ENCODE data around the gene RPL23.

The RPL23 gene

DNA sequence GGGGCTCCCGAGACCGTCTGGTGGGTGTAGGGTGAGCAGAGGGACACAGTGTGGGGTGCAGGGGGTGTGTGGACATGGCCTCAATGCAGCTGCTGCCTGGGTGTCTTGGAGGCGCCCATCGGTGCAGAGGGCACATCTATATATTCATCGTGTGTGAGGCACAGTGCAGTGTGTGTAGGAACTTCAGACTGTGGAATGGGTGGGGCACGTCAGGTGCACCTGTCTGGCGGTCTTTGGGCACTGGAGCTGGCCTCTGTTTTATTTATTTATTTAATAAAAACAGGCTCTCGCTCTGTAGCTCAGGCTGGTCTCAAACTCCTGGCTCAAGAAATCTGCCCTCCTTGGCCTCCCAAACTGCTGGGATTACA, 33.1 kb upstream of the RPL23 start:
- Histone ChIP-seq H3K4me3 (ENCODE audit: low read length) (no peak overlapping the region), H3K23ac (ENCODE audit: low read length) (no peak overlapping the region), H3K4ac (ENCODE audit: low read depth, low read length) (no peak overlapping the region), H4K8ac (ENCODE audit: low read depth, low read length) (no peak overlapping the region), H3K27ac (ENCODE audit: low read depth, low read length) (no peak overlapping the region), H3K56ac (ENCODE audit: low read length) (no peak overlapping the region), H4K5ac (ENCODE audit: low read length) (no peak overlapping the region), H3K4me2 (ENCODE audit: low read length) (no peak overlapping the region), H3K79me1 (ENCODE audit: low read length) (peaks cover 29% of the 10 kb centered on the region), H2BK120ac (ENCODE audit: low read depth, low read length) (no peak overlapping the region), H3K27me3 (ENCODE audit: insufficient read depth, low read length, poor library complexity) (no peaks in the 10 kb centered on the region), H3K36me3 (ENCODE audit: control insufficient read depth, insufficient read depth, low read length) (peaks cover 2% of the 10 kb centered on the region), H3K79me2 (ENCODE audit: control insufficient read depth, insufficient read depth, low read length) (peaks cover 46% of the 10 kb centered on the region), H3K18ac (ENCODE audit: low read length) (no peak overlapping the region), H2BK5ac (ENCODE audit: low read length) (no peak overlapping the region), H2AK5ac (ENCODE audit: low read length) (no peak overlapping the region), H3K9ac (ENCODE audit: low read length) (no peak overlapping the region), H3K4me1 (ENCODE audit: control insufficient read depth, low read depth, low read length) (peaks cover 18% of the 10 kb centered on the region), H2BK15ac (replicated peaks; ENCODE audit: low read depth) (no peak overlapping the region)
- no peak for DNase-seq
- no CpG with 5 or more reads among the region's 8 CpGs for WGBS (ENCODE audit: extremely low coverage, insufficient coverage, low lambda C conversion rate)

DNA sequence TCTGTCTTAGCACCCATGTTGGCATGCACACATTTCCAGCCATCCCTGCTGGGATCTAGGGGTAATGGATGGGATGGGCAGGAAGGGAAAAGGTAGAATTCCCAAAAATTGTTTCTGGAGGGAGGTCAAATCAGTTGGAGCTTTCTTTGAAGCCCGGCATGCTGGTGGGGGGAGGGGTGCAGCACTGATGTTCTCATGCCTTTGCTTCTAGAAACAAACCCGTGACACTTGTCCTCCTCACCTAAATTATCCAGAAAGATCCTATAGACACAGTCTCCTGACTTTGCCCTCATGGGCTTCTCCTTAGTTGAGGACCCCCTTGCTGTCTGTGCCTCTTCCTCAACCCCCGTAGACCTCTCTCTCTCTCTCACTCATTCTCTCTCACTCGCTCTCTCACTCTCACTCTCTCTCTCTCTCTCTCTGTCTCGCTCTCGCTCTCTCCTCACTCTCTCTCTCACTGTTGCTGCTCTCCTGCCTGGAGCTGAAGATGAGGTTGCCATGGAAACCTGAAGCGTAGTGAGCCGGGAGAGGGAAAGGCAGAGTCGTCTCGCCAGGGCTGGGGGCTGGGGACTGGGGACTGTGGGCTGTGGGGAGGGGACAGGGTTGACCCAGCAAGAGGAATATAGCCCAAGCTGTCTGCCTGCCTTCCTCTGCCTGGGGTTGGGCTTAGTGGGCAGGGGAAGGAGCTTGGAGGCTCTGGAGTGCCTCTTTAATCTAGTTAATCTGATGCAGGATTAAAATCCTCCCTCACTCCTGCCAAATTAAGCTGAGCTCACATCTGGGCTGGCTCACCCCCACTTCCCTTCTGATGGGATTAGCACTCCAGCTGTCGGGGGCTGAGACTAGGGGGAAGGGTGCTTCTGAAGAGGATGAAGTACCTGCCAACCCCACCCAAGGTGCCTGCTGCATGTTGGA, 32.5 kb upstream of the RPL23 start:
- peaks cover 2% of the 10 kb centered on the region for H3K36me3 ChIP-seq (ENCODE audit: control insufficient read depth, insufficient read depth, low read length)
- no peak overlapping the region for H4K8ac ChIP-seq (ENCODE audit: low read depth, low read length)
- no peak overlapping the region for H2BK5ac ChIP-seq (ENCODE audit: low read length)
- H4K5ac ChIP-seq (ENCODE audit: low read length) = no peak overlapping the region
- peaks cover 20% of the 10 kb centered on the region for H3K4me1 ChIP-seq (ENCODE audit: control insufficient read depth, low read depth, low read length)
- no peaks in the 10 kb centered on the region for H3K27me3 ChIP-seq (ENCODE audit: insufficient read depth, low read length, poor library complexity)
- no peak overlapping the region for H3K9ac ChIP-seq (ENCODE audit: low read length)
- H3K4ac ChIP-seq (ENCODE audit: low read depth, low read length) = peak overlapping the region; percentile 17
- no peak overlapping the region for H2BK15ac ChIP-seq (replicated peaks; ENCODE audit: low read depth)
- peak; percentile 94 for DNase-seq
- H2AK5ac ChIP-seq (ENCODE audit: low read length) = no peak overlapping the region
- H3K56ac ChIP-seq (ENCODE audit: low read length) = peak overlapping the region; percentile 51
- no peak overlapping the region for H3K18ac ChIP-seq (ENCODE audit: low read length)
- H3K4me2 ChIP-seq (ENCODE audit: low read length) = no peak overlapping the region
- peak overlapping the region; percentile 9 for H3K27ac ChIP-seq (ENCODE audit: low read depth, low read length)
- 100% methylated on average over 3 of the region's 11 CpGs for WGBS (ENCODE audit: extremely low coverage, insufficient coverage, low lambda C conversion rate)
- no peak overlapping the region for H2BK120ac ChIP-seq (ENCODE audit: low read depth, low read length)
- no peak overlapping the region for H3K4me3 ChIP-seq (ENCODE audit: low read length)
- H3K79me2 ChIP-seq (ENCODE audit: control insufficient read depth, insufficient read depth, low read length) = peaks cover 53% of the 10 kb centered on the region
- H3K23ac ChIP-seq (ENCODE audit: low read length) = no peak overlapping the region
- peaks cover 32% of the 10 kb centered on the region for H3K79me1 ChIP-seq (ENCODE audit: low read length)

DNA sequence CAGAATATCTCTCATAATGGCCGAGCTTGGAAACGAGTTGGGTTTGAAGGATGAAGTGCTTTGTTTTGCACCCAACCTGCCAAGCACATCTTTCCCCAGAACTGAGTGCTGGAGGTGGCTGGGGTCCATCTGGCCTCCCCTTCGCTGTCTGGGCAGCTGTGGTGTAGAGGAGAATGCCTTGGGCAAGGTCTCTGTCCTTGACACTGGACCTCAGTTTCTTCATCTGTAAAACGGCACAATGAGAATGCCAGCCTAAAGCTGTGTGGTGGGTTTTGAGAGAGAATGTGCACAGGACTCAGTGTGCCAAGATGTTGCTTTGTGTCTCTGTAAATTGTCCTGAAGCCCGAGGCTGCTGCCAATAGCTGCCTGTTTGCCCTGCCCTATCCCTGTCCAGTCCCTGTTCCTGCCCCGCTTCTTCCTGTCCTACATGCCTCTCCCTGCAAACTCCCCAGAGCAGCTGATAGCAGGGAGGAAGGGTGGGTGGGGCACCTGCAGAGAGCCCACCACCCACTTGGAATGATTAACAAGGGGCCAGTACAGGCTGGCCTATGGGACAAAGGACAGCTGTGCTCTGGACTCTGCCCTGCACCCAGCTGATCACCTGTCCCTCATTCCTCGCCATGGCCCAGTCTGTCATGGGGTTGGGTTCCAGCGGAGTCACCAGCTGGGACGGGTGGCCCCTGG, 31.7 kb upstream of the RPL23 start:
- no CpG with 5 or more reads among the region's 9 CpGs for WGBS (ENCODE audit: extremely low coverage, insufficient coverage, low lambda C conversion rate)
- Histone ChIP-seq H2BK5ac (ENCODE audit: low read length) (no peak overlapping the region), H3K9ac (ENCODE audit: low read length) (no peak overlapping the region), H3K79me2 (ENCODE audit: control insufficient read depth, insufficient read depth, low read length) (peaks cover 60% of the 10 kb centered on the region), H3K18ac (ENCODE audit: low read length) (no peak overlapping the region), H2BK15ac (replicated peaks; ENCODE audit: low read depth) (no peak overlapping the region), H4K5ac (ENCODE audit: low read length) (no peak overlapping the region), H3K27me3 (ENCODE audit: insufficient read depth, low read length, poor library complexity) (no peaks in the 10 kb centered on the region), H3K56ac (ENCODE audit: low read length) (peak overlapping the region; percentile 51), H3K36me3 (ENCODE audit: control insufficient read depth, insufficient read depth, low read length) (peaks cover 2% of the 10 kb centered on the region), H3K4me3 (ENCODE audit: low read length) (no peak overlapping the region), H2BK120ac (ENCODE audit: low read depth, low read length) (no peak overlapping the region), H2AK5ac (ENCODE audit: low read length) (no peak overlapping the region), H4K8ac (ENCODE audit: low read depth, low read length) (no peak overlapping the region), H3K27ac (ENCODE audit: low read depth, low read length) (peak overlapping the region; percentile 9), H3K4me1 (ENCODE audit: control insufficient read depth, low read depth, low read length) (peaks cover 23% of the 10 kb centered on the region), H3K23ac (ENCODE audit: low read length) (no peak overlapping the region), H3K4me2 (ENCODE audit: low read length) (no peak overlapping the region), H3K4ac (ENCODE audit: low read depth, low read length) (peak overlapping the region; percentile 17), H3K79me1 (ENCODE audit: low read length) (peaks cover 35% of the 10 kb centered on the region)
- DNase-seq = no peak

DNA sequence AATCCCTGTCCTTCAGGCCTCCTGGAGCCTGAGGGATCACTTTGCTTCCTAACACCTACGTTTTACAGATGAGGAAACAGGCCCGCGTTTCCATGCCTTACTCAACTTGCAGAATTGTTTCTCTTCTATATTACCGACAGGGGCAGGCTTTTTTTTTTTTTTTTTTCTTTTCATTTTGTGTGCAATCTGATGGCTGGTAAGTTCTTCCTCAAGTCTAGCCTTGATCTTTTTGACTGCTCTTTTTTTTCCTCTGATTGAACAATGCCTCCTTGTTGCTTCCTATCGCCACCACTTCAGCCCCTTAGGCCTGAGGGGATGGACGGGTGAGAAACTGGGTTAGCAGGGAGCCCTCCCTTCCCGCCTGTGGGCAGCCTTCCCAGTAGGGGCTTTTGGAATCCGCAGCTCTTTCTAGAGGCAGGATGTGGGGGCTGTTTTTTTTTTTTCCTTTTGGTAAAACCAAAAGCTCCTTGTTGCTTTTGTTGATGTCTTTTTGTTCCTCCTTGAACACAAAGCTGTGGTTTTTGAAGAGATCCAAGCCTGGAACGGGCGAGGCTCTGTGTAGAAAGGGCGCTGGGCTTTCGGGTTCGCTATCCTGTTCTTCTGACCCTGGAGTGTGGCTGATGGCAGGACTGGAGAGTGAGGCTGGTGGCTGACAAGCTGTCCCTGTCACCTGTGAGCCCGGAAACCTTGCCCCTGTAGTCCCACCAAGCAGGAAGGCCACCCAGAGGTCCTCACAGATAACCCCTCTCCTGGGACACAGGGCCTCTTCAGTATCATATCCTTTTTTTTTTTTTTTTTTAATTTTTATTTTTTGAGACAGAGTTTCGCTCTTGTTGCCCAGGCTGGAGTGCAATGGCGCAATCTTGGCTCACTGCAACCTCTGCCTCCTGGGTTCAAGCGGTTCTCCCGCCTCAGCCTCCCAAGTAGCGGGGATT, 30.3 kb upstream of the RPL23 start:
- Histone ChIP-seq H4K8ac (ENCODE audit: low read depth, low read length) (no peak overlapping the region), H3K9ac (ENCODE audit: low read length) (peak overlapping the region; percentile 64), H3K4ac (ENCODE audit: low read depth, low read length) (peak overlapping the region; percentile 17), H3K56ac (ENCODE audit: low read length) (peak overlapping the region; percentile 75), H3K27me3 (ENCODE audit: insufficient read depth, low read length, poor library complexity) (no peaks in the 10 kb centered on the region), H3K27ac (ENCODE audit: low read depth, low read length) (peak overlapping the region; percentile 65), H2BK120ac (ENCODE audit: low read depth, low read length) (no peak overlapping the region), H2BK15ac (replicated peaks; ENCODE audit: low read depth) (no peak overlapping the region), H3K4me1 (ENCODE audit: control insufficient read depth, low read depth, low read length) (peaks cover 26% of the 10 kb centered on the region), H3K79me1 (ENCODE audit: low read length) (peaks cover 31% of the 10 kb centered on the region), H3K23ac (ENCODE audit: low read length) (peak overlapping the region; percentile 29), H3K4me3 (ENCODE audit: low read length) (no peak overlapping the region), H3K18ac (ENCODE audit: low read length) (peak overlapping the region; percentile 51), H3K4me2 (ENCODE audit: low read length) (no peak overlapping the region), H3K79me2 (ENCODE audit: control insufficient read depth, insufficient read depth, low read length) (peaks cover 61% of the 10 kb centered on the region), H3K36me3 (ENCODE audit: control insufficient read depth, insufficient read depth, low read length) (peaks cover 2% of the 10 kb centered on the region), H2AK5ac (ENCODE audit: low read length) (peak overlapping the region; percentile 70), H4K5ac (ENCODE audit: low read length) (no peak overlapping the region), H2BK5ac (ENCODE audit: low read length) (peak overlapping the region; percentile 54)
- no CpG with 5 or more reads among the region's 19 CpGs for WGBS (ENCODE audit: extremely low coverage, insufficient coverage, low lambda C conversion rate)
- DNase-seq = peak; percentile 89

DNA sequence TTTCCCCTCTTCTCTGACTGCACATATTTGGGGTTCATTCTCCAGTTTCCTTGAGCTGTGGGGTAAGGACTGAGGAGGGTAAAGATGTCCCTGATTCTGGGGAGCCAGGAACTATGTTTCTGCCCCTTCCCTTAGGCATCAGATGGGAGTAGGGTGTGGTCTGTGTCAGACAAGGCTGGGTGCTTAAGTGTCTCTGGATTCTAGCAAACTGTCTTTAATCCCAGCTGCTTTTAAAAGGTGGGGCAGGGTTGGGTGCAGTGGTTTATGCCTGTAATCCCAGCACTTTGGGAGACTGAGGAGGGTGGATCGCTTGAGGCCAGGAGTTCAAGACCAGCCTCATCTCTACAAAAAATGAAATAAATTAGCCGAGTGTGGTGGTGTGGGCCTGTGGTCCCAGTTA, 29.3 kb upstream of the RPL23 start:
- Histone ChIP-seq H3K4me2 (ENCODE audit: low read length) (no peak overlapping the region), H4K5ac (ENCODE audit: low read length) (no peak overlapping the region), H3K56ac (ENCODE audit: low read length) (peak overlapping the region; percentile 68), H2AK5ac (ENCODE audit: low read length) (no peak overlapping the region), H3K36me3 (ENCODE audit: control insufficient read depth, insufficient read depth, low read length) (peaks cover 2% of the 10 kb centered on the region), H3K23ac (ENCODE audit: low read length) (no peak overlapping the region), H3K79me2 (ENCODE audit: control insufficient read depth, insufficient read depth, low read length) (peaks cover 61% of the 10 kb centered on the region), H3K18ac (ENCODE audit: low read length) (no peak overlapping the region), H3K4me1 (ENCODE audit: control insufficient read depth, low read depth, low read length) (peaks cover 27% of the 10 kb centered on the region), H2BK5ac (ENCODE audit: low read length) (no peak overlapping the region), H3K27ac (ENCODE audit: low read depth, low read length) (peak overlapping the region; percentile 65), H3K9ac (ENCODE audit: low read length) (no peak overlapping the region), H3K27me3 (ENCODE audit: insufficient read depth, low read length, poor library complexity) (no peaks in the 10 kb centered on the region), H3K4me3 (ENCODE audit: low read length) (no peak overlapping the region), H4K8ac (ENCODE audit: low read depth, low read length) (no peak overlapping the region), H3K79me1 (ENCODE audit: low read length) (peaks cover 33% of the 10 kb centered on the region), H3K4ac (ENCODE audit: low read depth, low read length) (no peak overlapping the region), H2BK15ac (replicated peaks; ENCODE audit: low read depth) (no peak overlapping the region), H2BK120ac (ENCODE audit: low read depth, low read length) (no peak overlapping the region)
- WGBS (ENCODE audit: extremely low coverage, insufficient coverage, low lambda C conversion rate) = no CpG with 5 or more reads among the region's 2 CpGs
- DNase-seq = no peak

Measured in mesendoderm (in vitro differentiated cells).